HG03558 (cell line): ENCODE measurements around the gene SPTLC3.

Experiments used
- ATAC-seq: cut with Tn5 transposase; IDR thresholded peaks from one replicate; pipeline ENCODE4 v1.9.1; 2021; ENCODE audit warnings: moderate number of reproducible peaks; ENCODE audit not compliant: unreplicated experiment; ENCODE audit errors: extremely low read depth

Gene SPTLC3

GRCh38 chr20:12984069-12984765 is 24.6 kb upstream of the SPTLC3 start:
- ATAC-seq = no peak

GRCh38 chr20:12984863-12985262 is 23.9 kb upstream of the SPTLC3 start:
- no peak for ATAC-seq

GRCh38 chr20:12987261-12987660 is 21.5 kb upstream of the SPTLC3 start:
- ATAC-seq = no peak

- no peak for ATAC-seq
Observed at GRCh38 chr20:12989586-12990115, 19.1 kb upstream of the SPTLC3 start.

GRCh38 chr20:12997128-12997655 is 11.6 kb upstream of the SPTLC3 start:
- no peak for ATAC-seq

- ATAC-seq = no peak
Observed at GRCh38 chr20:12998046-12998445, 10.7 kb upstream of the SPTLC3 start.

GRCh38 chr20:12999201-12999600 is 9.6 kb upstream of the SPTLC3 start:
- ATAC-seq = no peak

- ATAC-seq = no peak
Observed at GRCh38 chr20:13002251-13002650, 6.5 kb upstream of the SPTLC3 start.

- ATAC-seq = no peak
Observed at GRCh38 chr20:13006825-13007224, 1.9 kb upstream of the SPTLC3 start.

GRCh38 chr20:13007596-13007995 is 1.2 kb upstream of the SPTLC3 start:
- ATAC-seq = no peak

- ATAC-seq = peak; percentile 92
Observed at GRCh38 chr20:13009682-13010406, 1.1 kb downstream of the SPTLC3 start.

GRCh38 chr20:13012886-13013285 is 4.1 kb downstream of the SPTLC3 start:
- no peak for ATAC-seq

- no peak for ATAC-seq
Observed at GRCh38 chr20:13013411-13013810, 4.6 kb downstream of the SPTLC3 start.

GRCh38 chr20:13017235-13017634 is 8.5 kb downstream of the SPTLC3 start:
- ATAC-seq = no peak

- no peak for ATAC-seq
Observed at GRCh38 chr20:13017883-13018535, 9.2 kb downstream of the SPTLC3 start.

- ATAC-seq = no peak
Observed at GRCh38 chr20:13021205-13021970, 12.6 kb downstream of the SPTLC3 start.

GRCh38 chr20:13022401-13023155 is 13.8 kb downstream of the SPTLC3 start:
- ATAC-seq = no peak

GRCh38 chr20:13024596-13024995 is 15.8 kb downstream of the SPTLC3 start:
- ATAC-seq = no peak

GRCh38 chr20:13025181-13025580 is 16.4 kb downstream of the SPTLC3 start:
- no peak for ATAC-seq
